ENCODE measurements around the gene ACOD1.

Gene ACOD1

GRCh38 chr13:76992548-76993001, 44.3 kb downstream of the ACOD1 start:
- DNase-seq, result peak; percentile 9

DNA sequence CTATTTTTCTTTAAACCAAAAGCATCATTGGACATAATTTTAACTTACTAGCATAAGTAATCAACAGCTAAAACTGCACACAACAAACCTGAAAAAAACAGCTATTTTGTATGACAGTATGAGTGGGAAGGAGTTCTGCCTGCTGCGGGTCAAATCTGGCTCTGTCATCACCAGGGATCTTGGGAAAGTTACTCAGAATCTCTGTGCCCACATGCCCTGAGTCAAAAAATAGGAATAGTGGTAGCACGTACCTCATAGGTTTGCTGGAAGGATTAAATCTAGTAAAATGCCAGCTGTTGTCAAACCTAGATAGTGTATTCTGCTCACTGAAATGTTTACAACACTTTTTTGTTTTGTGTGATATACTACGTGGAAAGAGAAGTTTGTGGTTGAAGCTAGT, 44.7 kb downstream of the ACOD1 start:
- no peak for DNase-seq

DNA sequence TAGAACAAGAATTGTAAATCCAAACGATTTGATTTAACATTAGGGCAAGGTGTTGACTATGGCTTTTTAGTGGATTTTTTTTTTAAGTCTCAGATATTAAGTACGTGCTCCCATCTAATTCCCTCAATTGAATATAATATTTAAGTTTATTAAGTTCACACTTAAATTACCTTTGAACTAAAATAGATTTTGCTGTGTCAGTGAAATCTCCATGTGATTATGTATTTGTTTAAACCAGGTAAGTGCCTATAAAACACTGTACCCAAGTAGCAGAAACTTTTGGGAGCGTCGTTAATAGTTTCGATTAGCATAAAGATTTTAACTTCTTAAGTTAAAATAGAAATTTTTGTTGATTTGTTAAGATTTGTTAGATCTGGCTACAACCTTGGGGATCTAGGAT, 45.2 kb downstream of the ACOD1 start:
- DNase-seq, result no peak

GRCh38 chr13:76994281-76994680, 46.0 kb downstream of the ACOD1 start:
- DNase-seq, result no peak

DNA sequence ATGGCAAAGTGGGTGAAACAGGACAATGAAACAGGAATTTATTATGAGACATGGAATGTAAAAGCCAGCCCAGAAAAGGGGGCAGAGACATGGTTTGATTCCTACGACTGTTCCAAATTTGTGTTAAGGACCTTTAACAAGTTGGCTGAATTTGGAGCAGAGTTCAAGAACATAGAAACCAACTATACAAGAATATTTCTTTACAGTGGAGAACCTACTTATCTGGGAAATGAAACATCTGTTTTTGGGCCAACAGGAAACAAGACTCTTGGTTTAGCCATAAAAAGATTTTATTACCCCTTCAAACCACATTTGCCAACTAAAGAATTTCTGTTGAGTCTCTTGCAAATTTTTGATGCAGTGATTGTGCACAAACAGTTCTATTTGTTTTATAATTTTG, 52.2 kb downstream of the ACOD1 start:
- DNase-seq, result no peak

GRCh38 chr13:77001540-77001939, 53.2 kb downstream of the ACOD1 start:
- no peak for DNase-seq

GRCh38 chr13:77001963-77002587, 53.8 kb downstream of the ACOD1 start:
- no peak for DNase-seq

GRCh38 chr13:77002590-77003190, 54.4 kb downstream of the ACOD1 start:
- no peak for DNase-seq

Measured in fibroblast of skin of right quadriceps (primary cell).